Measurements from ENCODE around the gene STK32B. TPM values are rescaled to one million over a fixed set of nuclear protein-coding genes. Genes with fewer than 3 reads are reported as not detected.

STK32B gene
- total and polyA plus RNA-seq, 4 donors, result 0.02 to 0.28 (median 0.08) TPM; not detected in 1

GRCh38 chr4:5026371-5026770, 24.9 kb upstream of the STK32B start:
- Histone ChIP-seq H3K9me3 (ENCODE audit: control insufficient read depth in 4 of 4, low read length in 3 of 4) (no peaks in the 10 kb centered on the region), H3K4me1 (ENCODE audit: control insufficient read depth in 4 of 4, insufficient read depth in 4 of 4, low read length in 3 of 4) (no peaks in the 10 kb centered on the region), H3K9ac (ENCODE audit: low read depth in 1 of 2, low read length in 2 of 2) (no peak overlapping the region), H3K27ac (ENCODE audit: low read depth in 1 of 2, low read length in 2 of 2) (no peak overlapping the region), H3K27me3 (ENCODE audit: control insufficient read depth in 4 of 4, insufficient read depth in 4 of 4, low read length in 3 of 4) (peaks cover 0 to 4% (median 0%) of the 10 kb centered on the region in 4 donors), H3K4me3 (ENCODE audit: low read depth in 1 of 3, low read length in 3 of 3) (no peak overlapping the region), H3K36me3 (ENCODE audit: control insufficient read depth in 4 of 4, insufficient read depth in 3 of 4, low read depth in 1 of 4, low read length in 3 of 4) (no peaks in the 10 kb centered on the region)
- no peak for DNase-seq (ENCODE audit: low spot score)
- no peak for TF ChIP-seq JUND (IDR thresholded peaks at IDR 0.05)
- WGBS, result 65% methylated on average over 3 of the region's 3 CpGs

GRCh38 chr4:5027346-5027745, 23.9 kb upstream of the STK32B start:
- no peak overlapping the region for H3K9ac ChIP-seq (ENCODE audit: low read depth in 1 of 2, low read length in 2 of 2)
- no peak for DNase-seq (ENCODE audit: low spot score)
- H3K27ac ChIP-seq (ENCODE audit: low read depth in 1 of 2, low read length in 2 of 2), result no peak overlapping the region
- peaks cover 0 to 4% (median 0%) of the 10 kb centered on the region in 4 donors for H3K27me3 ChIP-seq (ENCODE audit: control insufficient read depth in 4 of 4, insufficient read depth in 4 of 4, low read length in 3 of 4)
- H3K36me3 ChIP-seq (ENCODE audit: control insufficient read depth in 4 of 4, insufficient read depth in 3 of 4, low read depth in 1 of 4, low read length in 3 of 4), result no peaks in the 10 kb centered on the region
- H3K4me1 ChIP-seq (ENCODE audit: control insufficient read depth in 4 of 4, insufficient read depth in 4 of 4, low read length in 3 of 4), result no peaks in the 10 kb centered on the region
- no peaks in the 10 kb centered on the region for H3K9me3 ChIP-seq (ENCODE audit: control insufficient read depth in 4 of 4, low read length in 3 of 4)
- no peak for TF ChIP-seq HNF4G (IDR thresholded peaks at IDR 0.05)
- no peak overlapping the region for H3K4me3 ChIP-seq (ENCODE audit: low read depth in 1 of 3, low read length in 3 of 3)

- DNase-seq (ENCODE audit: low spot score), result no peak
- H3K4me3 ChIP-seq (ENCODE audit: low read depth in 1 of 3, low read length in 3 of 3), result no peak overlapping the region
- no peaks in the 10 kb centered on the region for H3K36me3 ChIP-seq (ENCODE audit: control insufficient read depth in 4 of 4, insufficient read depth in 3 of 4, low read depth in 1 of 4, low read length in 3 of 4)
- no peaks in the 10 kb centered on the region for H3K9me3 ChIP-seq (ENCODE audit: control insufficient read depth in 4 of 4, low read length in 3 of 4)
- peaks cover 0 to 4% (median 0%) of the 10 kb centered on the region in 4 donors for H3K27me3 ChIP-seq (ENCODE audit: control insufficient read depth in 4 of 4, insufficient read depth in 4 of 4, low read length in 3 of 4)
- TF ChIP-seq YY1 (IDR thresholded peaks at IDR 0.05) (no peak), REST (IDR thresholded peaks at IDR 0.05) (no peak), FOXA2 (IDR thresholded peaks at IDR 0.05) (no peak), CTCF (IDR thresholded peaks at IDR 0.05; ENCODE audit: low read depth, low read length, missing input control) (no peak), MAX (IDR thresholded peaks at IDR 0.05) (no peak)
- no peaks in the 10 kb centered on the region for H3K4me1 ChIP-seq (ENCODE audit: control insufficient read depth in 4 of 4, insufficient read depth in 4 of 4, low read length in 3 of 4)
- H3K9ac ChIP-seq (ENCODE audit: low read depth in 1 of 2, low read length in 2 of 2), result no peak overlapping the region
- 75% methylated on average over 2 of the region's 2 CpGs for WGBS
- H3K27ac ChIP-seq (ENCODE audit: low read depth in 1 of 2, low read length in 2 of 2), result no peak overlapping the region
Observed at GRCh38 chr4:5028480-5028879, 22.8 kb upstream of the STK32B start.

- no peak overlapping the region for H3K4me3 ChIP-seq (ENCODE audit: low read depth in 1 of 3, low read length in 3 of 3)
- DNase-seq (ENCODE audit: low spot score), result no peak
- no peak overlapping the region for H3K9ac ChIP-seq (ENCODE audit: low read depth in 1 of 2, low read length in 2 of 2)
- H3K4me1 ChIP-seq (ENCODE audit: control insufficient read depth in 4 of 4, insufficient read depth in 4 of 4, low read length in 3 of 4), result no peaks in the 10 kb centered on the region
- H3K9me3 ChIP-seq (ENCODE audit: control insufficient read depth in 4 of 4, low read length in 3 of 4), result no peaks in the 10 kb centered on the region
- H3K36me3 ChIP-seq (ENCODE audit: control insufficient read depth in 4 of 4, insufficient read depth in 3 of 4, low read depth in 1 of 4, low read length in 3 of 4), result no peaks in the 10 kb centered on the region
- H3K27me3 ChIP-seq (ENCODE audit: control insufficient read depth in 4 of 4, insufficient read depth in 4 of 4, low read length in 3 of 4), result peaks cover 0 to 5% (median 2%) of the 10 kb centered on the region in 4 donors
- no peak overlapping the region for H3K27ac ChIP-seq (ENCODE audit: low read depth in 1 of 2, low read length in 2 of 2)
- WGBS, result 82% methylated on average over 8 of the region's 8 CpGs
- TF ChIP-seq REST (IDR thresholded peaks at IDR 0.05), result no peak
- TF ChIP-seq EGR1 (IDR thresholded peaks at IDR 0.05; ENCODE audit: low read depth in 2 of 2), result no peak
- TF ChIP-seq FOXA2 (IDR thresholded peaks at IDR 0.05), result no peak
- TF ChIP-seq RAD21 (IDR thresholded peaks at IDR 0.05), result no peak
- no peak for TF ChIP-seq JUND (IDR thresholded peaks at IDR 0.05)
- TF ChIP-seq RXRA (IDR thresholded peaks at IDR 0.05), result no peak
- TF ChIP-seq HNF4A (conservative IDR thresholded peaks at IDR 0.05), result no peak
- TF ChIP-seq GABPA (IDR thresholded peaks at IDR 0.05 in 1 of 2, conservative IDR thresholded peaks at IDR 0.05 in 1 of 2), result no peak
- no peak for TF ChIP-seq TAF1 (conservative IDR thresholded peaks at IDR 0.05)
- TF ChIP-seq SP1 (IDR thresholded peaks at IDR 0.05), result no peak
- TF ChIP-seq MAX (IDR thresholded peaks at IDR 0.05), result no peak
- TF ChIP-seq NR2F2 (IDR thresholded peaks at IDR 0.05), result no peak
- TF ChIP-seq YY1 (IDR thresholded peaks at IDR 0.05), result no peak
Observed at GRCh38 chr4:5029447-5029846, 21.8 kb upstream of the STK32B start.

Data from liver (tissue), 9 donors.